GM23338 (cell line): ENCODE measurements around the gene SFSWAP. TPM values are rescaled to one million over a fixed set of nuclear protein-coding genes. Genes with fewer than 3 reads are reported as not detected.

ENCODE experiments used
- ATAC-seq: fragments of 200-7000 bp; cut with Tn5 transposase; 3 replicates; pipeline ENCODE4 v1.9.1; 2020
- DNase-seq: peaks from one replicate; pipeline ENCODE4 v3.0.0-alpha.2; 2015; ENCODE audit warnings: low spot score
- H2AFZ ChIP-seq: fragments of 200-600 bp; sonication (generic); 2 replicates; pipeline ENCODE4 v1.8.0; 2016; ENCODE audit warnings: antibody characterized with exemption, mild to moderate bottlenecking, moderate library complexity
- H3F3A ChIP-seq: fragments of 200-600 bp; sonication (generic); replicated peaks from 2 replicates; pipeline ENCODE4 v1.8.0; 2017; ENCODE audit warnings: antibody characterized with exemption, mixed run types, low read depth
- H3K27ac ChIP-seq: fragments of 200-600 bp; sonication (generic); 2 replicates; pipeline ENCODE4 v1.6.1; 2016; ENCODE audit warnings: low read depth
- H3K27me3 ChIP-seq: fragments of 200-600 bp; sonication (generic); 2 replicates; pipeline ENCODE4 v1.8.0; 2016; ENCODE audit warnings: mild to moderate bottlenecking, mixed run types, moderate library complexity; ENCODE audit not compliant: insufficient read depth
- H3K36me3 ChIP-seq: fragments of 200-600 bp; sonication (generic); 2 replicates; pipeline ENCODE4 v1.8.0; 2016; ENCODE audit warnings: mild to moderate bottlenecking; ENCODE audit not compliant: insufficient read depth
- H3K4me1 ChIP-seq: fragments of 200-600 bp; sonication (generic); 2 replicates; pipeline ENCODE4 v1.8.0; 2016; ENCODE audit warnings: mild to moderate bottlenecking, moderate library complexity; ENCODE audit not compliant: insufficient read depth
- H3K4me2 ChIP-seq: fragments of 200-600 bp; sonication (generic); 2 replicates; pipeline ENCODE4 v1.7.1; 2017; ENCODE audit warnings: mixed run types
- H3K4me3 ChIP-seq: fragments of 200-600 bp; sonication (generic); 2 replicates; pipeline ENCODE4 v1.6.1; 2016; ENCODE audit warnings: mixed run types
- H3K79me2 ChIP-seq: fragments of 200-600 bp; sonication (generic); replicated peaks from 2 replicates; pipeline ENCODE4 v1.8.0; 2017; ENCODE audit warnings: mild to moderate bottlenecking; ENCODE audit not compliant: insufficient read depth
- H3K9me2 ChIP-seq: fragments of 200-600 bp; sonication (generic); 2 replicates; pipeline ENCODE4 v1.8.0; 2017; ENCODE audit not compliant: insufficient read depth
- H4K20me1 ChIP-seq: fragments of 200-600 bp; sonication (generic); replicated peaks from 2 replicates; pipeline ENCODE4 v1.8.0; 2017; ENCODE audit warnings: mild to moderate bottlenecking; ENCODE audit not compliant: insufficient read depth
- H3K27ac Mint-ChIP-seq: 2 replicates; pipeline ENCODE4 v1.8.0; 2020; ENCODE audit warnings: inconsistent platforms, mild to moderate bottlenecking, moderate library complexity, mixed read lengths
- H3K27me3 Mint-ChIP-seq: 3 replicates; pipeline ENCODE4 v1.8.0; 2022; ENCODE audit warnings: low read depth, mild to moderate bottlenecking, moderate library complexity, mixed read lengths, inconsistent platforms; ENCODE audit not compliant: insufficient read depth, poor library complexity
- H3K36me3 Mint-ChIP-seq: 3 replicates; pipeline ENCODE4 v1.8.0; 2021; ENCODE audit warnings: low read depth, mild to moderate bottlenecking, inconsistent platforms, moderate library complexity, mixed read lengths
- H3K4me1 Mint-ChIP-seq: 3 replicates; pipeline ENCODE4 v1.8.0; 2020; ENCODE audit warnings: mild to moderate bottlenecking, inconsistent platforms, mixed read lengths
- H3K4me3 Mint-ChIP-seq: 3 replicates; pipeline ENCODE4 v1.8.0; 2021; ENCODE audit warnings: moderate library complexity, mild to moderate bottlenecking, inconsistent platforms, mixed read lengths
- H3K9me3 Mint-ChIP-seq: 3 replicates; pipeline ENCODE4 v1.8.0; 2020; ENCODE audit warnings: moderate library complexity, mild to moderate bottlenecking, inconsistent platforms, mixed read lengths
- CREB1 ChIP-seq: fragments of 250-450 bp; sonication (Bioruptor Pico); IDR thresholded peaks from 2 replicates; pipeline ENCODE4 v1.5.0; 2020; ENCODE audit warnings: low read depth, mild to moderate bottlenecking, moderate library complexity
- EZH2 ChIP-seq: fragments of 200-600 bp; sonication (generic); IDR thresholded peaks from one replicate; pipeline ENCODE4 v1.8.0; 2017; ENCODE audit warnings: antibody characterized with exemption, mild to moderate bottlenecking, low read depth; ENCODE audit not compliant: unreplicated experiment
- JUNB ChIP-seq: IDR thresholded peaks from one replicate; pipeline ENCODE4 v1.6.1; 2016; ENCODE audit warnings: antibody characterized with exemption; ENCODE audit not compliant: unreplicated experiment
- NANOG ChIP-seq: IDR thresholded peaks from 2 replicates; pipeline ENCODE4 v1.6.1; 2016; ENCODE audit warnings: antibody characterized with exemption, borderline replicate concordance
- STAT1 ChIP-seq: IDR thresholded peaks from one replicate; pipeline ENCODE4 v1.6.1; 2016; ENCODE audit warnings: antibody characterized with exemption; ENCODE audit not compliant: unreplicated experiment
- ZNF114 ChIP-seq: fragments of 250-450 bp; sonication (Bioruptor Pico); IDR thresholded peaks from 2 replicates; pipeline ENCODE4 v1.5.0; 2020; ENCODE audit warnings: mild to moderate bottlenecking, moderate library complexity
- polyA plus RNA-seq: library from polyadenylated mRNA; unstranded; fragments of >200 nt; fragmentation: Nextera tagmentation; extraction: Ambion mirVana; gene quantifications from 2 replicates; pipeline ENCODE4 v1.2.1, GENCODE V29; 2016
- total RNA-seq: library from RNA; depleted of rRNA; stranded (reverse); fragments of >200 nt; shearing (Covaris generic); gene quantifications from 2 replicates; pipeline ENCODE4 v1.2.3, GENCODE V29; 2014
- TF ChIP-seq, protein P1 (sequence below), 2 experiments: fragments of 200-600 bp in 1 of 2; sonication (generic) in 1 of 2; conservative IDR thresholded peaks; 2 replicates each; pipeline versions ENCODE4 v1.5.1 to v1.6.1; 2016 to 2017; ENCODE audit warnings: antibody characterized with exemption in 2 of 2, low read depth in 2 of 2, mild to moderate bottlenecking in 2 of 2, moderate library complexity in 1 of 2
- TF ChIP-seq, protein P2 (sequence below): IDR thresholded peaks from one replicate; pipeline ENCODE4 v1.6.1; 2018; ENCODE audit warnings: antibody characterized with exemption; ENCODE audit not compliant: unreplicated experiment
- TF ChIP-seq, protein P3 (sequence below): IDR thresholded peaks from 2 replicates; pipeline ENCODE4 v1.6.1; 2016; ENCODE audit warnings: antibody characterized with exemption
- TF ChIP-seq, protein P4 (sequence below): fragments of 250-450 bp; sonication (Bioruptor Pico); IDR thresholded peaks from 2 replicates; pipeline ENCODE4 v1.5.0; 2020; ENCODE audit warnings: mild to moderate bottlenecking, moderate library complexity

The SFSWAP gene
- total and polyA plus RNA-seq, 2 experiments from 2014 or later: 41.0 to 49.8 TPM

DNA sequence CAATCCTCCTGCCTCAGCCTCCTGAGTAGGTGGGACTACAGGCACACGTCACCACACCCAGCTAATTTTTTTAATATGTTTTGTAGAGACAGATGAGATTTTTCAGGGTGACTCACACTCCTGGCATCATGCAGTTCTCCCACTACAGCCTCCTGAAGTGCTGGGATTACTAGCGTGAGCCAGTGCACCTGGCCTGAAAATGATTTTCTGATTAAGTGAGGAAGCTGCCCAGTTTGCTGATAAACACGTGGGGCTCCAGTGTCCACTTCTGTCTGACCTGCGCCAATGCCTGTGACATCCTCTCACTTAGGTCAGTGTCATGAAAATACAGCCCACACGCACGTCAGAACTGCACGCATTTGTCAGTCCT lies 37.0 kb upstream of the SFSWAP start:
- H3K27me3 Mint-ChIP-seq: peaks cover 6% of the 10 kb centered on the region
- no peaks in the 10 kb centered on the region for H3K4me1 Mint-ChIP-seq
- H3K4me1 ChIP-seq: no peaks in the 10 kb centered on the region
- H3K4me2 ChIP-seq: no peak overlapping the region
- peaks cover 10% of the 10 kb centered on the region; the same call in 2 of the 3 replicates for H3K9me3 Mint-ChIP-seq
- TF ChIP-seq, protein P1, sequence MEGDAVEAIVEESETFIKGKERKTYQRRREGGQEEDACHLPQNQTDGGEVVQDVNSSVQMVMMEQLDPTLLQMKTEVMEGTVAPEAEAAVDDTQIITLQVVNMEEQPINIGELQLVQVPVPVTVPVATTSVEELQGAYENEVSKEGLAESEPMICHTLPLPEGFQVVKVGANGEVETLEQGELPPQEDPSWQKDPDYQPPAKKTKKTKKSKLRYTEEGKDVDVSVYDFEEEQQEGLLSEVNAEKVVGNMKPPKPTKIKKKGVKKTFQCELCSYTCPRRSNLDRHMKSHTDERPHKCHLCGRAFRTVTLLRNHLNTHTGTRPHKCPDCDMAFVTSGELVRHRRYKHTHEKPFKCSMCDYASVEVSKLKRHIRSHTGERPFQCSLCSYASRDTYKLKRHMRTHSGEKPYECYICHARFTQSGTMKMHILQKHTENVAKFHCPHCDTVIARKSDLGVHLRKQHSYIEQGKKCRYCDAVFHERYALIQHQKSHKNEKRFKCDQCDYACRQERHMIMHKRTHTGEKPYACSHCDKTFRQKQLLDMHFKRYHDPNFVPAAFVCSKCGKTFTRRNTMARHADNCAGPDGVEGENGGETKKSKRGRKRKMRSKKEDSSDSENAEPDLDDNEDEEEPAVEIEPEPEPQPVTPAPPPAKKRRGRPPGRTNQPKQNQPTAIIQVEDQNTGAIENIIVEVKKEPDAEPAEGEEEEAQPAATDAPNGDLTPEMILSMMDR (conservative IDR thresholded peaks at IDR 0.05; ENCODE audit: low read depth in 2 of 2): no peak
- no peak for TF ChIP-seq STAT1
- TF ChIP-seq, protein P2, sequence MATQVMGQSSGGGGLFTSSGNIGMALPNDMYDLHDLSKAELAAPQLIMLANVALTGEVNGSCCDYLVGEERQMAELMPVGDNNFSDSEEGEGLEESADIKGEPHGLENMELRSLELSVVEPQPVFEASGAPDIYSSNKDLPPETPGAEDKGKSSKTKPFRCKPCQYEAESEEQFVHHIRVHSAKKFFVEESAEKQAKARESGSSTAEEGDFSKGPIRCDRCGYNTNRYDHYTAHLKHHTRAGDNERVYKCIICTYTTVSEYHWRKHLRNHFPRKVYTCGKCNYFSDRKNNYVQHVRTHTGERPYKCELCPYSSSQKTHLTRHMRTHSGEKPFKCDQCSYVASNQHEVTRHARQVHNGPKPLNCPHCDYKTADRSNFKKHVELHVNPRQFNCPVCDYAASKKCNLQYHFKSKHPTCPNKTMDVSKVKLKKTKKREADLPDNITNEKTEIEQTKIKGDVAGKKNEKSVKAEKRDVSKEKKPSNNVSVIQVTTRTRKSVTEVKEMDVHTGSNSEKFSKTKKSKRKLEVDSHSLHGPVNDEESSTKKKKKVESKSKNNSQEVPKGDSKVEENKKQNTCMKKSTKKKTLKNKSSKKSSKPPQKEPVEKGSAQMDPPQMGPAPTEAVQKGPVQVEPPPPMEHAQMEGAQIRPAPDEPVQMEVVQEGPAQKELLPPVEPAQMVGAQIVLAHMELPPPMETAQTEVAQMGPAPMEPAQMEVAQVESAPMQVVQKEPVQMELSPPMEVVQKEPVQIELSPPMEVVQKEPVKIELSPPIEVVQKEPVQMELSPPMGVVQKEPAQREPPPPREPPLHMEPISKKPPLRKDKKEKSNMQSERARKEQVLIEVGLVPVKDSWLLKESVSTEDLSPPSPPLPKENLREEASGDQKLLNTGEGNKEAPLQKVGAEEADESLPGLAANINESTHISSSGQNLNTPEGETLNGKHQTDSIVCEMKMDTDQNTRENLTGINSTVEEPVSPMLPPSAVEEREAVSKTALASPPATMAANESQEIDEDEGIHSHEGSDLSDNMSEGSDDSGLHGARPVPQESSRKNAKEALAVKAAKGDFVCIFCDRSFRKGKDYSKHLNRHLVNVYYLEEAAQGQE: no peak
- TF ChIP-seq, protein P3, sequence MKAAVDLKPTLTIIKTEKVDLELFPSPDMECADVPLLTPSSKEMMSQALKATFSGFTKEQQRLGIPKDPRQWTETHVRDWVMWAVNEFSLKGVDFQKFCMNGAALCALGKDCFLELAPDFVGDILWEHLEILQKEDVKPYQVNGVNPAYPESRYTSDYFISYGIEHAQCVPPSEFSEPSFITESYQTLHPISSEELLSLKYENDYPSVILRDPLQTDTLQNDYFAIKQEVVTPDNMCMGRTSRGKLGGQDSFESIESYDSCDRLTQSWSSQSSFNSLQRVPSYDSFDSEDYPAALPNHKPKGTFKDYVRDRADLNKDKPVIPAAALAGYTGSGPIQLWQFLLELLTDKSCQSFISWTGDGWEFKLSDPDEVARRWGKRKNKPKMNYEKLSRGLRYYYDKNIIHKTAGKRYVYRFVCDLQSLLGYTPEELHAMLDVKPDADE: no peak
- no peak for TF ChIP-seq JUNB
- TF ChIP-seq ZNF114 (CRISPR knock-in tag): no peak
- TF ChIP-seq EZH2: no peak
- TF ChIP-seq, protein P4, sequence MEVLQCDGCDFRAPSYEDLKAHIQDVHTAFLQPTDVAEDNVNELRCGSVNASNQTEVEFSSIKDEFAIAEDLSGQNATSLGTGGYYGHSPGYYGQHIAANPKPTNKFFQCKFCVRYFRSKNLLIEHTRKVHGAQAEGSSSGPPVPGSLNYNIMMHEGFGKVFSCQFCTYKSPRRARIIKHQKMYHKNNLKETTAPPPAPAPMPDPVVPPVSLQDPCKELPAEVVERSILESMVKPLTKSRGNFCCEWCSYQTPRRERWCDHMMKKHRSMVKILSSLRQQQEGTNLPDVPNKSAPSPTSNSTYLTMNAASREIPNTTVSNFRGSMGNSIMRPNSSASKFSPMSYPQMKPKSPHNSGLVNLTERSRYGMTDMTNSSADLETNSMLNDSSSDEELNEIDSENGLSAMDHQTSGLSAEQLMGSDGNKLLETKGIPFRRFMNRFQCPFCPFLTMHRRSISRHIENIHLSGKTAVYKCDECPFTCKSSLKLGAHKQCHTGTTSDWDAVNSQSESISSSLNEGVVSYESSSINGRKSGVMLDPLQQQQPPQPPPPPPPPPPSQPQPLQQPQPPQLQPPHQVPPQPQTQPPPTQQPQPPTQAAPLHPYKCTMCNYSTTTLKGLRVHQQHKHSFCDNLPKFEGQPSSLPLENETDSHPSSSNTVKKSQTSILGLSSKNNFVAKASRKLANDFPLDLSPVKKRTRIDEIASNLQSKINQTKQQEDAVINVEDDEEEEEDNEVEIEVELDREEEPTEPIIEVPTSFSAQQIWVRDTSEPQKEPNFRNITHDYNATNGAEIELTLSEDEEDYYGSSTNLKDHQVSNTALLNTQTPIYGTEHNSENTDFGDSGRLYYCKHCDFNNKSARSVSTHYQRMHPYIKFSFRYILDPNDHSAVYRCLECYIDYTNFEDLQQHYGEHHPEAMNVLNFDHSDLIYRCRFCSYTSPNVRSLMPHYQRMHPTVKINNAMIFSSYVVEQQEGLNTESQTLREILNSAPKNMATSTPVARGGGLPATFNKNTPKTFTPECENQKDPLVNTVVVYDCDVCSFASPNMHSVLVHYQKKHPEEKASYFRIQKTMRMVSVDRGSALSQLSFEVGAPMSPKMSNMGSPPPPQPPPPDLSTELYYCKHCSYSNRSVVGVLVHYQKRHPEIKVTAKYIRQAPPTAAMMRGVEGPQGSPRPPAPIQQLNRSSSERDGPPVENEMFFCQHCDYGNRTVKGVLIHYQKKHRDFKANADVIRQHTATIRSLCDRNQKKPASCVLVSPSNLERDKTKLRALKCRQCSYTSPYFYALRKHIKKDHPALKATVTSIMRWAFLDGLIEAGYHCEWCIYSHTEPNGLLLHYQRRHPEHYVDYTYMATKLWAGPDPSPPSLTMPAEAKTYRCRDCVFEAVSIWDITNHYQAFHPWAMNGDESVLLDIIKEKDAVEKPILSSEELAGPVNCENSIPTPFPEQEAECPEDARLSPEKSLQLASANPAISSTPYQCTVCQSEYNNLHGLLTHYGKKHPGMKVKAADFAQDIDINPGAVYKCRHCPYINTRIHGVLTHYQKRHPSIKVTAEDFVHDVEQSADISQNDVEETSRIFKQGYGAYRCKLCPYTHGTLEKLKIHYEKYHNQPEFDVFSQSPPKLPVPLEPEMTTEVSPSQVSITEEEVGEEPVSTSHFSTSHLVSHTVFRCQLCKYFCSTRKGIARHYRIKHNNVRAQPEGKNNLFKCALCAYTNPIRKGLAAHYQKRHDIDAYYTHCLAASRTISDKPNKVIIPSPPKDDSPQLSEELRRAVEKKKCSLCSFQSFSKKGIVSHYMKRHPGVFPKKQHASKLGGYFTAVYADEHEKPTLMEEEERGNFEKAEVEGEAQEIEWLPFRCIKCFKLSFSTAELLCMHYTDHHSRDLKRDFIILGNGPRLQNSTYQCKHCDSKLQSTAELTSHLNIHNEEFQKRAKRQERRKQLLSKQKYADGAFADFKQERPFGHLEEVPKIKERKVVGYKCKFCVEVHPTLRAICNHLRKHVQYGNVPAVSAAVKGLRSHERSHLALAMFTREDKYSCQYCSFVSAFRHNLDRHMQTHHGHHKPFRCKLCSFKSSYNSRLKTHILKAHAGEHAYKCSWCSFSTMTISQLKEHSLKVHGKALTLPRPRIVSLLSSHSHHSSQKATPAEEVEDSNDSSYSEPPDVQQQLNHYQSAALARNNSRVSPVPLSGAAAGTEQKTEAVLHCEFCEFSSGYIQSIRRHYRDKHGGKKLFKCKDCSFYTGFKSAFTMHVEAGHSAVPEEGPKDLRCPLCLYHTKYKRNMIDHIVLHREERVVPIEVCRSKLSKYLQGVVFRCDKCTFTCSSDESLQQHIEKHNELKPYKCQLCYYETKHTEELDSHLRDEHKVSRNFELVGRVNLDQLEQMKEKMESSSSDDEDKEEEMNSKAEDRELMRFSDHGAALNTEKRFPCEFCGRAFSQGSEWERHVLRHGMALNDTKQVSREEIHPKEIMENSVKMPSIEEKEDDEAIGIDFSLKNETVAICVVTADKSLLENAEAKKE (CRISPR knock-in tag): no peak
- no peak for TF ChIP-seq NANOG
- TF ChIP-seq CREB1 (CRISPR knock-in tag): no peak
- H3F3A ChIP-seq: no peaks in the 10 kb centered on the region
- no peaks in the 10 kb centered on the region for H3K79me2 ChIP-seq
- no peak overlapping the region for H3K4me3 Mint-ChIP-seq
- no peak for ATAC-seq
- no peaks in the 10 kb centered on the region for H4K20me1 ChIP-seq
- DNase-seq: no peak
- H3K36me3 ChIP-seq: no peaks in the 10 kb centered on the region
- peaks cover 3% of the 10 kb centered on the region; the same call in 1 of the 3 replicates for H3K36me3 Mint-ChIP-seq
- no peaks in the 10 kb centered on the region for H3K9me2 ChIP-seq
- H3K27ac ChIP-seq: no peak overlapping the region
- no peaks in the 10 kb centered on the region for H3K27me3 ChIP-seq
- no peak overlapping the region for H3K4me3 ChIP-seq
- H2AFZ ChIP-seq: no peak overlapping the region
- H3K27ac Mint-ChIP-seq: no peak overlapping the region
